HCT116 (cell line): ENCODE measurements around the gene LMBR1L. TPM values are rescaled to one million over a fixed set of nuclear protein-coding genes. Genes with fewer than 3 reads are reported as not detected.

ENCODE experiments used
- ATAC-seq: fragments of 200-7000 bp; cut with Tn5 transposase; 2 replicates; pipeline ENCODE4 v1.9.1; 2020; ENCODE audit warnings: mild to moderate bottlenecking, moderate library complexity
- BruUV-seq: library from RNA; stranded (reverse); fragments of 400-500 nt; replicated peaks from 2 replicates; lab custom pipeline; 2021; lab: Mats Ljungman, UMichigan
- CTCF ChIA-PET: fragments of 300-600 bp; sonication (Branson Sonifier 250); formaldehyde crosslinking; loops from one replicate; lab custom pipeline; 2021; ENCODE audit warnings: antibody characterized with exemption; lab: Charles Lee
- POLR2A ChIA-PET: fragments of 300-600, 350-600 bp; sonication (Branson Sonifier 250); formaldehyde crosslinking; loops from one replicate; lab custom pipeline; 2021; ENCODE audit warnings: antibody characterized with exemption; lab: Charles Lee
- RAD21 ChIA-PET, 2 experiments: fragments of 300-600 bp; sonication (Branson Sonifier 250); formaldehyde crosslinking; loops; one replicate each; lab custom pipeline; 2023; ENCODE audit warnings: low total read pairs in 2 of 2; ENCODE audit not compliant: uncharacterized antibody in 2 of 2, unreplicated experiment in 2 of 2, low non-redundant PET in 1 of 2; lab: Charles Lee
- DNase-seq: peaks from one replicate; pipeline ENCODE4 v3.0.0-alpha.2; 2010; ENCODE audit warnings: low read depth, low spot score
- H2AFZ ChIP-seq: fragments of 200-600 bp; shearing (Covaris generic), sonication (generic); 2 replicates; pipeline ENCODE4 v1.6.1; 2017; ENCODE audit warnings: low read depth, mixed run types, mixed read lengths, antibody characterized with exemption, low read length; ENCODE audit not compliant: poor library complexity, severe bottlenecking
- H3K27ac ChIP-seq: 2 replicates; pipeline ENCODE4 v1.5.1; 2012; ENCODE audit warnings: low read depth, low read length
- H3K27me3 ChIP-seq: fragments of 200-600 bp; sonication (generic); 2 replicates; pipeline ENCODE4 v1.6.1; 2016; ENCODE audit warnings: mixed run types, low read length, mixed read lengths; ENCODE audit not compliant: insufficient read depth
- H3K36me3 ChIP-seq, 2 experiments: fragments of 200-500 bp in 1 of 2; fragments of 200-600 bp in 1 of 2; sonication (Bioruptor generic) in 1 of 2; sonication (generic) in 1 of 2; 2 replicates each; pipeline versions ENCODE4 v1.5.1 to v1.6.1; 2014 to 2016; ENCODE audit warnings: low read length in 2 of 2, inconsistent platforms in 1 of 2, mixed read lengths in 1 of 2, mixed run types in 1 of 2; ENCODE audit not compliant: insufficient read depth in 2 of 2, control insufficient read depth in 1 of 2
- H3K4me1 ChIP-seq, 2 experiments: fragments of 200-600 bp in 1 of 2; sonication (generic) in 1 of 2; 2 replicates each; pipeline versions ENCODE4 v1.5.1 to v1.6.1; 2012 to 2017; ENCODE audit warnings: low read length in 2 of 2, inconsistent platforms in 1 of 2, mild to moderate bottlenecking in 1 of 2, mixed read lengths in 1 of 2, mixed run types in 1 of 2, moderate library complexity in 1 of 2; ENCODE audit not compliant: insufficient read depth in 2 of 2, control insufficient read depth in 1 of 2
- H3K4me2 ChIP-seq: fragments of 200-600 bp; sonication (generic); 2 replicates; pipeline ENCODE4 v1.6.1; 2017; ENCODE audit warnings: mixed run types, low read length, mixed read lengths
- H3K4me3 ChIP-seq, 2 experiments: fragments of 200-600 bp in 1 of 2; sonication (generic) in 1 of 2; replicated peaks in 1 of 2; 2 replicates each; pipeline ENCODE4 v1.5.1; 2011 to 2016; ENCODE audit warnings: low read length in 2 of 2, control low read depth in 1 of 2, low read depth in 1 of 2, mild to moderate bottlenecking in 1 of 2, mixed read lengths in 1 of 2, mixed run types in 1 of 2
- H3K79me2 ChIP-seq: fragments of 200-600 bp; sonication (generic); 2 replicates; pipeline ENCODE4 v1.6.1; 2017; ENCODE audit warnings: mild to moderate bottlenecking, mixed run types, low read length, moderate library complexity, mixed read lengths; ENCODE audit not compliant: insufficient read depth
- H3K9ac ChIP-seq: fragments of 200-600 bp; sonication (generic); 2 replicates; pipeline ENCODE4 v1.6.1; 2016; ENCODE audit warnings: low read length, mixed read lengths
- H3K9me2 ChIP-seq: fragments of 200-600 bp; sonication (generic), shearing (Covaris generic); 2 replicates; pipeline ENCODE4 v1.6.1; 2017; ENCODE audit warnings: mixed run types, mild to moderate bottlenecking, moderate library complexity; ENCODE audit not compliant: insufficient read depth
- H3K9me3 ChIP-seq, 2 experiments: fragments of 200-500 bp in 1 of 2; fragments of 200-600 bp in 1 of 2; sonication (Bioruptor generic) in 1 of 2; sonication (generic) in 1 of 2; 2 replicates each; pipeline ENCODE4 v1.6.1; 2014 to 2017; ENCODE audit warnings: low read length in 2 of 2, mixed read lengths in 2 of 2, inconsistent platforms in 1 of 2, low read depth in 1 of 2, mild to moderate bottlenecking in 1 of 2, mixed run types in 1 of 2, moderate library complexity in 1 of 2; ENCODE audit not compliant: control insufficient read depth in 1 of 2, insufficient read depth in 1 of 2
- H4K20me1 ChIP-seq: fragments of 200-600 bp; sonication (generic), shearing (Covaris generic); 2 replicates; pipeline ENCODE4 v1.6.1; 2017; ENCODE audit warnings: mixed run types, mild to moderate bottlenecking, moderate library complexity; ENCODE audit not compliant: insufficient read depth
- ATF3 ChIP-seq: IDR thresholded peaks from 2 replicates; pipeline ENCODE4 v1.6.1; 2012
- CEBPB ChIP-seq: IDR thresholded peaks from 2 replicates; pipeline ENCODE4 v1.6.1; 2012; ENCODE audit warnings: low read depth
- ELF1 ChIP-seq: IDR thresholded peaks from 2 replicates; pipeline ENCODE4 v1.6.1; 2012; ENCODE audit warnings: low read depth, borderline replicate concordance
- EZH2 ChIP-seq: fragments of 200-600 bp; sonication (generic); IDR thresholded peaks from 2 replicates; pipeline ENCODE4 v1.6.1; 2017; ENCODE audit warnings: antibody characterized with exemption, mixed run types
- EZH2phosphoT487 ChIP-seq: fragments of 200-600 bp; IDR thresholded peaks from 2 replicates; pipeline ENCODE4 v1.6.1; 2018; ENCODE audit warnings: antibody characterized with exemption, borderline replicate concordance
- FOSL1 ChIP-seq: IDR thresholded peaks from 2 replicates; pipeline ENCODE4 v1.6.1; 2012; ENCODE audit warnings: low read depth
- JUND ChIP-seq: IDR thresholded peaks from 2 replicates; pipeline ENCODE4 v1.6.1; 2012
- MAX ChIP-seq: IDR thresholded peaks from 2 replicates; pipeline ENCODE4 v1.6.1; 2012
- POLR2AphosphoS5 ChIP-seq: IDR thresholded peaks from 2 replicates; pipeline ENCODE4 v1.6.1; 2011; ENCODE audit warnings: mild to moderate bottlenecking, low read depth, low read length, moderate library complexity
- RAD21 ChIP-seq: IDR thresholded peaks from 2 replicates; pipeline ENCODE4 v1.6.1; 2012; ENCODE audit warnings: low read depth, mild to moderate bottlenecking
- SIN3A ChIP-seq: IDR thresholded peaks from 2 replicates; pipeline ENCODE4 v1.6.1; 2012; ENCODE audit warnings: low read depth
- SRF ChIP-seq: IDR thresholded peaks from 2 replicates; pipeline ENCODE4 v1.6.1; 2012; ENCODE audit warnings: low read depth
- ZFX ChIP-seq: fragments of 450-650 bp; IDR thresholded peaks from 2 replicates; pipeline ENCODE4 v1.6.1; 2017
- ZNF274 ChIP-seq: fragments of 200-500 bp; sonication (Bioruptor generic); IDR thresholded peaks from 2 replicates; pipeline ENCODE4 v1.6.1; 2014; ENCODE audit warnings: mild to moderate bottlenecking, low read depth, low read length, inconsistent platforms
- intact Hi-C: fragments of 100-400 bp; cut with micrococcal nuclease; formaldehyde crosslinking; loops from 2 replicates; pipeline ENCODE4 v1.10.0; 2022
- total RNA-seq: library from RNA; stranded (reverse); gene quantifications from one replicate; pipeline ENCODE4 v1.2.1, GENCODE V29; 2021; ENCODE audit not compliant: unreplicated experiment

Gene LMBR1L
- total RNA-seq, 1 experiment from 2014 or later, result 44.4 TPM

GRCh38 chr12:49105504-49106084 lies 5.1 kb downstream of the LMBR1L start:
- Histone ChIP-seq H3K4me3 (no peak overlapping the region), H3K27ac (no peak overlapping the region), H3K4me1 (peaks cover 6 to 23% of the 10 kb centered on the region in 2 experiments; a peak in 3 of 4 replicates), H3K9me2 (no peaks in the 10 kb centered on the region), H2AFZ (no peak overlapping the region), H3K9ac (no peak overlapping the region), H4K20me1 (no peaks in the 10 kb centered on the region), H3K36me3 (peaks cover 0 to 8% of the 10 kb centered on the region in 2 experiments; a peak in 2 of 4 replicates), H3K9me3 (no peaks in the 10 kb centered on the region), H3K4me2 (no peak overlapping the region), H3K27me3 (no peaks in the 10 kb centered on the region), H3K79me2 (peaks cover 4% of the 10 kb centered on the region)
- no peak for ATAC-seq
- no TSS peak for BruUV-seq
- ChIA-PET POLR2A (interaction anchor here (1.0 to 1.2 kb wide), 2 partner anchors 17 to 25 kb away, joined by 3 to 4 read pairs; partner anchors contain the start of gene TUBA1B), CTCF (interaction anchor here (1.7 kb wide), 1 partner anchor 17 kb away, joined by 6 read pairs; no protein-coding TSS in a partner anchor), RAD21 (no interaction called here)
- no peak for DNase-seq
- intact Hi-C loops, result no loop called here
- TF ChIP-seq SIN3A, result no peak
- TF ChIP-seq POLR2AphosphoS5, result no peak

DNA sequence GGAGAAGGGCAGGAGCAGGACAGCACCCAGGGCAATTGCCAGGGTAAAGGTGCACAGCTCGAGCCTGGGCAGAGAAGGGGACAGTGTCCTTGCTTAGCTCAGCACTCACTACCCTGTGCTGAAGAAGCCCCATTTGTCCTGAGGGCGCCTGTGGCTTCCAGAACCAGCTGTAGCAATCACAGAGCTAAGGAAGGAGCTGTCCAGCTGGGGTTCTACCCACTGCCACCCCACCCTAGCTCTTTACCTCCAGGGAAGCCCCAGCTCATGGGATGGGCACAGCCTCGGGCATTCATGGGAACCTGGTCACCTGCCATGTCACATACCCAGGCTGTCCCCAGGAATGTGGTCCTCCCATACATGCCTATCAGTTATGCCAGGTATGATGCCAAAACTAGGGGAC lies 5.8 kb downstream of the LMBR1L start:
- Histone ChIP-seq H3K9me3 (no peaks in the 10 kb centered on the region), H3K27ac (no peak overlapping the region), H3K4me1 (peaks cover 6 to 22% of the 10 kb centered on the region in 2 experiments; a peak in 3 of 4 replicates), H3K79me2 (peaks cover 4% of the 10 kb centered on the region), H3K4me3 (no peak overlapping the region), H2AFZ (no peak overlapping the region), H3K36me3 (peaks cover 6 to 8% of the 10 kb centered on the region in 2 experiments; a peak in 2 of 4 replicates), H3K27me3 (no peaks in the 10 kb centered on the region), H3K9me2 (no peaks in the 10 kb centered on the region), H3K4me2 (no peak overlapping the region), H4K20me1 (no peaks in the 10 kb centered on the region), H3K9ac (no peak overlapping the region)
- POLR2A ChIA-PET, result interaction anchor here (1.2 to 1.3 kb wide), 2 partner anchors 17 to 26 kb away, joined by 3 to 4 read pairs; partner anchors contain the start of gene TUBA1B
- no peak for DNase-seq
- RAD21 ChIA-PET, result no interaction called here
- ATAC-seq, result no peak
- BruUV-seq, result no TSS peak
- intact Hi-C loops, result no loop called here
- CTCF ChIA-PET, result interaction anchor here (1.7 kb wide), 1 partner anchor 17 kb away, joined by 6 read pairs; no protein-coding TSS in a partner anchor
- TF ChIP-seq JUND (no peak), ELF1 (no peak), EZH2phosphoT487 (no peak), ATF3 (no peak), ZNF274 (no peak), EZH2 (no peak), MAX (no peak), SRF (no peak), CEBPB (no peak), ZFX (no peak), FOSL1 (no peak), RAD21 (no peak)
